Fibroblast of gingiva (primary cell): ENCODE data around the gene DAZAP2.
"Not testable (repeated sequence)": the region's sequence is repeated elsewhere in the genome, so short reads cannot be mapped to it uniquely, and the experiment has no call there.

Experiments
- DNase-seq: peaks from one replicate; pipeline ENCODE4 v3.0.0-alpha.2; 2011; ENCODE audit warnings: low read depth

DAZAP2 gene

DNA sequence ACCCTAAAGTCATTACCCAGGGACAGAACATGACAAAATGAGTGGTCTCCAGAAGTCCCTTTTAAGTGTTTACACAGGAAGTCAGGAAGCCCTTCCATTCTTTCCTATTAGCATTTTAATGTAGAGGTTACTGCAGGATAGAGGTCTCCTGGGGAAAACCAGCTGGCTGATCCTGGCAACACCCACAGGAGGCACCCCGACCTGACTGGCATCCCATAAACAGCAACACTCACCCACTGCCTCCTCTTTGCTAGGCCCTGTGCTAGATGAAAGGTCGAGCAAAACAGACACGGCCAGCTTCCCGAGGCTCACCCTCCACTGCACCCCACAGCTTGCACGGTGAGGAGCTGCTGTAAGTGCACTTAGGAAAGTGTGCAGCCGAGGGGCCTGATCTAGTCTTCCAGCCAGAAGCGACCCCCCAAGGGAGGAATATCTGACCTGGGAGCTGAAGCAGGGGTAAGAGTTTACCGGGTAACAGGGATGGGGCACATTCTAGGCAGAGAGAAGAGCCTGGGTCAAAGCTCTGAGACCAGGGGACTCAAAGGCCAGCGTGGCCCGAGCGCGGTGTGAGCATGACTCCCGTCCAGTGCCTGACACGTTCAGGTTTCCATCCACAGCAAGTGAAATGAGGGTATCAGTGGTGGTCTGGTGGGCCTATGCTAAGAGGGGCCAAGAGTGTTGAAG lies 9.0 kb downstream of the DAZAP2 start:
- no peak for DNase-seq

DNA sequence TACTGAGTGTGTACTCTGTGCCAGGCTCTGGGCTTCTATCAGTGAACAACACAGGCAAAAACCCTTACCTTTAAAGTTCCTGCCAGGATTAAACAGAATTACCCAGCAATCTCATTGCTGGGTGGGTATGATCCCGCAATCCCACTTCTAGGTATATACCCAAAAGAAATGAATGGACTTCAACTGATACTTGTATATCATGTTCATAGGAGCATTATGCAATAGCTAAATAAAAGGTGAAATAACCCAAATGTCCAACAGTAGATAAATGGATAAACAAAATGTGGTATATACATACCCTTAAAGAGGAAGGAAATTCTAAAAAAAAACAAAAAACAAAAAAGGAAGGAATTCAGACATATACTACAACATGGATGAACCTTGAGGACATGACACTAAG lies 14.7 kb downstream of the DAZAP2 start:
- DNase-seq: no peak

GRCh38 chr12:51254536-51254935 lies 15.9 kb downstream of the DAZAP2 start:
- DNase-seq: no peak

DNA sequence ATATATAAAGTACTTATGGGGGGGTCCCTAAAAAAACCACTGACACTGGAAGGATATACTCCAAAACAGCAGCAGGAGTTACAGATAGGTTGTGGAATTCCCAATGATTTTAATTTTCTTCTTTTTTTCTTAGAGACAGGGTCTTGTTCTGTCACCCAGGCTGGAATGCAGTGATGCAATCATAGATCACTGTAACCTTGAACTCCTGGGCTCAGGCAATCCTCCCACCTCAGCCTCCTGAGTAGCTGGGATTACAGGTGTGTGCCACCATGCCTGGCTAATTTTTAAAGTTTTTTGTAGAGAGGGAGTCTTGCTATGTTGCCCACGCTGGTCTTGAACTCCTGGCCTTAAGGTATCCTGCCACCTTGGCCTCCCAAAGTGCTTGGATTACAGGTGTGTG lies 21.0 kb downstream of the DAZAP2 start:
- DNase-seq: not testable (repeated sequence)

DNA sequence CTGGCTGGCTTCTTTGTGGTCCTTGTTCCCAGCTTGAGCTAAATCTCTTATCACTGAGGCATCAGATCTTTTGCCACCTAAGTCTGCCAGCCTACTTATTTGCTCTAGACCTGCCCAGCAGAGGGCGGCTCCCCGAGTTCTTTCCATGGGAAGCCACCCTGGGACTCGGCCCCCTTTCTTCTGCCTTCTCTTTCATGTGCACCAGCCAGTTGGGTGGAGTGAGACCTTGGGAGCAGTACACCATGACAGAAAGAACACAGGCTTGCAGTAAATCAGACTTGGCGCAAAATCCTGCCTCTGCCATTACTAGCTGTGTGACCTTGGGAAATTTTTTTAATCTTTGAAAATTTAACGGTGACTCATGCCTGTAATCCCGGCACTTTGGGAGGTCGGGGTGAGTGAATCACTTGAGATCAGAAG lies 24.1 kb downstream of the DAZAP2 start:
- peak; percentile 20 for DNase-seq

DNA sequence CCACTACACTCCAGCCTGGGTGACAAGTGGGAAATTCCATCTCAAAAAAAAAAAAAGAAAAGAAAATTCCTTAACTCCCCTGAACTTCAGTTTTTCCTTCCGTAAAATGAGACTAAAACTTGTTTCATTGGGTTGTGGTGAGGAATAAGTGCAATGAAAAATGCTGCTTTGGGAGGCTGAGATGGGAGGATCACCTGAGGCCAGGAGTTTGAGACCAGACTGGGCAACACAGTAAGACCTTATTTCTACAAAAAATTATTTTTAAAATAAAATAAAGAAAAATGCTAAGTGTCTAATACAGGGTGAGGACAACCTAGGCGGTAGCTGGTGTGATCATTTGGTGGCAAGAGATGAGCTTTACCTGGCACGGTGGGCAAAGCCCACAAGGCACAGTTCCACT lies 24.7 kb downstream of the DAZAP2 start:
- DNase-seq: no peak

GRCh38 chr12:51264297-51264696 lies 25.7 kb downstream of the DAZAP2 start:
- no peak for DNase-seq

- no peak for DNase-seq
Observed at GRCh38 chr12:51265024-51265423, 26.4 kb downstream of the DAZAP2 start.

DNA sequence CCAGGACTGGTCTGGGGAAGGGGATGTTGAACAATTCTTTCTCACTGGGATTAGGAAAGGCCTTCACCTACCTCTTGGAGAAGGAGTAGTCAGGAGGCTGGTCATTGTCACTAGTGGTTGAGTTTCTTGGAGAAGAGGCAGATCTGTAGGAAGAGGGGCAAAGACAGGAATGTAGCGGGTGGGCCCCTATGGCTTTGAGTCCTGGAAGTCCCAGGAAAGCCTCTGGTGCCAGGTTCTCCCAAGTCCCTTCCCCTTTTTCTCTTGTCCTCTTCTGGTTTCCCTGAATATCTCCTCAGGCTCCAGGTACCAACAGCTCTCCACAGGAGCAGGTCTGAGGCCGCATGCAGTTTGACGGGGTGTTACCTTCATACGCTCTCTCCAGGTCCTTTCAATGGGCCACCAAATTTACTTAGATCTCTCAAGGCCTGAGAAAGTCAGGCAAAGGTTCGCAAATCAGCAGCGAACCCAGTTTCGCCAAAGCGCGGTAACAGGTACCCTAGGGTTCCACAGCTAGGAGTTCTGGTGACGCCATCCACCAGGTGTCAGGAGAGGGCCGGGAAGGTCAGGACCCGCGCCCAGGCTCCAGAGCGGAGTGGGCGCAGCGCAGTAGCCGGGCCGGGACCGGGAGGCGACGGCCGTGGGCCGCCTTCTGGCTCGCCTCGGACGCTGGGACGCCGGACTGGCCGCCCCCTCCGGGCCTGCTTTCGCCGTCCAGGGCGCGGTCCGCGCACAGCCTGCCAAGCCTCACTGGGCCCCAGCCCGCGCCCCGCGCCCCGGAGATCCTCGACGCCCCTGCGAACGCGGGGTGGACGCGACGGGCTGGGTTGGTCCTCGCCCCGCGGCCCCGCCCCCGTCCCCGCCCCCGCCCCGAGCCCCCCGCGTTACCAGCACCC lies 30.8 kb downstream of the DAZAP2 start:
- peak; percentile 11 for DNase-seq

GRCh38 chr12:51270067-51270950 lies 31.7 kb downstream of the DAZAP2 start, which contains the start of gene SMAGP:
Gene SMAGP, minus strand, starts transcription at chr12:51270415. Its CDS starts 1,137 bp downstream, at chr12:51269278.
- DNase-seq: peak; percentile 35

DNA sequence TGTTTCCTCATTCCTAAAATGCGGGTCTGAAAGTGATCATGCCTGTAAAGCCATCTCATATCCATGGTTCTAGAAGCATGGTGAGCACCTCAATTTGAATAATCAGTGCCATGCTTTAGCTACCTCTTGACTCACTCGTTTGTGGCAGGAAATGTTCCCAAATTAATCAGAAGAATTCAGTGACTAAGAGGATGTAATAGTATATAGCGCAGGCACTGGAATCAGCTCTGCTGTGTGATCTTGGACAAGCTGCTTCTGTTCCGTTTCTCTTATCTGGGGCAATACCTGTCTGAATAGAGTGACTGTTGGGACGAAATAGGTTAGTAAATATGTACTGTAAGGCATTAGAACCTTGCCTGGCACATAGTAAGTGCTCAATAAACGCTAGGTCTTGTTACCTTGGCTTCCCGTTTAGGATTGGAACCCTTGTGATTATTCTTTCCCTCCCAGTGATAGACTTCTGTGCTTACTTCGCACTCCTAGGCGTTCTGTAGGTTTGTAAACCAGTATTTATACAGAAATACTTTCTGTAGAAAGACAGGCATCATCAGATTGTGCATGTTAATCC lies 32.4 kb downstream of the DAZAP2 start:
- DNase-seq: peak; percentile 72

- not testable (repeated sequence) for DNase-seq
Observed at GRCh38 chr12:51272810-51273209, 34.2 kb downstream of the DAZAP2 start.

DNA sequence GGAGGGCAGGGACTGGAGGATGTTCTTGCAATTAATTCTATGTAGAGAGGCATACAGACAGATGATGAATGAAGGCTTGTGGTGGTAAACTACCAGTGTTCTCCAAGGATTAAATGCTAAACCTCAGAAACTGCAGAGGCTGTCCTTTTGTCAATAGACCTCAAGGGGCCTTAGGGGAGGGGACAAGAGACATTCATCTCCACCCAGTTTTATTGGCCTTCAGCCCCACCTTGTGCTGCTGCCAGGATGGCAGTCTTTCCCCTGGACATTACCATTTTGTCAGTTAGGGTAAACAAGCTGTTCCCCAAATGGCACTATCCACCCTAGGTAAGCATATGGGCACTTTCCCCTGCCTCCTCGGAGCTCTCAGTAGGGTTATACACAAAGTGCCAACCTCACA lies 36.5 kb downstream of the DAZAP2 start:
- no peak for DNase-seq

GRCh38 chr12:51281202-51281924 lies 42.7 kb downstream of the DAZAP2 start:
- DNase-seq: peak; percentile 52

- no peak for DNase-seq
Observed at GRCh38 chr12:51285843-51286242, 47.2 kb downstream of the DAZAP2 start.

GRCh38 chr12:51291603-51292513 lies 53.2 kb downstream of the DAZAP2 start:
- not testable (repeated sequence) for DNase-seq
